HEK293 (cell line): Measurements from ENCODE around the gene KITLG.
A peak's percentile ranks its signal among the peaks of the same experiment; 100 is the strongest.

Source experiments
- ATF2 ChIP-seq: fragments of 450-650 bp; formaldehyde crosslinking; IDR thresholded peaks from 2 replicates; pipeline ENCODE4 v1.5.1; 2016; ENCODE audit warnings: missing biosample characterization, missing genetic modification characterization, low read depth
- GLIS1 ChIP-seq: fragments of 450-650 bp; formaldehyde crosslinking; IDR thresholded peaks from 2 replicates; pipeline ENCODE4 v1.5.1; 2016; ENCODE audit warnings: missing biosample characterization, missing genetic modification characterization
- HOXA7 ChIP-seq: sonication (generic); formaldehyde crosslinking; IDR thresholded peaks from 2 replicates; pipeline ENCODE4 v1.8.1; 2022; ENCODE audit warnings: missing genetic modification reagents, borderline replicate concordance
- OSR2 ChIP-seq: fragments of 450-650 bp; formaldehyde crosslinking; IDR thresholded peaks from 2 replicates; pipeline ENCODE4 v1.5.1; 2016; ENCODE audit warnings: missing biosample characterization, missing genetic modification characterization
- TRIM28 ChIP-seq: IDR thresholded peaks from 2 replicates; pipeline ENCODE4 v1.6.1; 2011; ENCODE audit warnings: low read length, control low read depth, borderline replicate concordance
- YY1 ChIP-seq: fragments of 450-650 bp; formaldehyde crosslinking; IDR thresholded peaks from 2 replicates; pipeline ENCODE4 v1.5.1; 2018; ENCODE audit warnings: missing biosample characterization, missing genetic modification characterization
- ZBTB26 ChIP-seq: fragments of 450-650 bp; formaldehyde crosslinking; optimal IDR thresholded peaks from 2 replicates; pipeline ENCODE3; 2016; ENCODE audit warnings: missing biosample characterization, mild to moderate bottlenecking, missing genetic modification characterization
- ZBTB44 ChIP-seq: fragments of 450-650 bp; IDR thresholded peaks from 2 replicates; pipeline ENCODE4 v1.5.1; 2018; ENCODE audit warnings: missing biosample characterization, mild to moderate bottlenecking, missing genetic modification characterization
- ZBTB48 ChIP-seq: fragments of 450-650 bp; formaldehyde crosslinking; IDR thresholded peaks from 2 replicates; pipeline ENCODE4 v1.5.1; 2016; ENCODE audit warnings: missing biosample characterization, missing genetic modification characterization
- ZBTB6 ChIP-seq: fragments of 450-650 bp; formaldehyde crosslinking; IDR thresholded peaks from 2 replicates; pipeline ENCODE4 v1.5.1; 2017; ENCODE audit warnings: missing biosample characterization, missing genetic modification characterization
- ZNF16 ChIP-seq: fragments of 450-650 bp; formaldehyde crosslinking; IDR thresholded peaks from 2 replicates; pipeline ENCODE4 v1.5.1; 2016; ENCODE audit warnings: low read depth, missing biosample characterization, missing genetic modification characterization
- ZNF221 ChIP-seq: fragments of 450-650 bp; formaldehyde crosslinking; IDR thresholded peaks from 2 replicates; pipeline ENCODE4 v1.5.1; 2017; ENCODE audit warnings: missing biosample characterization, missing genetic modification characterization, borderline replicate concordance
- ZNF488 ChIP-seq: fragments of 450-650 bp; formaldehyde crosslinking; IDR thresholded peaks from 2 replicates; pipeline ENCODE4 v1.5.1; 2016; ENCODE audit warnings: missing biosample characterization, missing genetic modification characterization
- ZNF544 ChIP-seq: fragments of 450-650 bp; formaldehyde crosslinking; IDR thresholded peaks from 2 replicates; pipeline ENCODE4 v1.5.0; 2017; ENCODE audit warnings: missing biosample characterization, missing genetic modification characterization
- ZNF549 ChIP-seq: fragments of 450-650 bp; IDR thresholded peaks from 2 replicates; pipeline ENCODE4 v1.5.1; 2018; ENCODE audit warnings: missing biosample characterization, missing genetic modification characterization, mild to moderate bottlenecking, inconsistent platforms, moderate library complexity
- ZNF558 ChIP-seq: fragments of 450-650 bp; formaldehyde crosslinking; IDR thresholded peaks from 2 replicates; pipeline ENCODE4 v1.5.1; 2016; ENCODE audit warnings: missing biosample characterization, missing genetic modification characterization
- ZNF639 ChIP-seq: fragments of 450-650 bp; formaldehyde crosslinking; IDR thresholded peaks from 2 replicates; pipeline ENCODE4 v1.5.1; 2016; ENCODE audit warnings: missing biosample characterization, missing genetic modification characterization
- ZNF645 ChIP-seq: fragments of 450-650 bp; formaldehyde crosslinking; IDR thresholded peaks from 2 replicates; pipeline ENCODE4; 2016; ENCODE audit warnings: missing biosample characterization, missing genetic modification characterization
- ZNF704 ChIP-seq: fragments of 450-650 bp; formaldehyde crosslinking; IDR thresholded peaks from 2 replicates; pipeline ENCODE4 v1.5.1; 2016; ENCODE audit warnings: missing biosample characterization, missing genetic modification characterization
- ZNF76 ChIP-seq: fragments of 450-650 bp; formaldehyde crosslinking; IDR thresholded peaks from 2 replicates; pipeline ENCODE4; 2016; ENCODE audit warnings: low read depth, missing biosample characterization, missing genetic modification characterization, borderline replicate concordance
- ZNF785 ChIP-seq: fragments of 450-650 bp; formaldehyde crosslinking; IDR thresholded peaks from 2 replicates; pipeline ENCODE4 v1.5.1; 2016; ENCODE audit warnings: missing biosample characterization, missing genetic modification characterization
- ZSCAN18 ChIP-seq: fragments of 450-650 bp; formaldehyde crosslinking; IDR thresholded peaks from 2 replicates; pipeline ENCODE4 v1.5.1; 2016; ENCODE audit warnings: missing biosample characterization, missing genetic modification characterization
- ZXDB ChIP-seq: fragments of 450-650 bp; formaldehyde crosslinking; IDR thresholded peaks from 2 replicates; pipeline ENCODE4 v1.5.1; 2016; ENCODE audit warnings: missing biosample characterization, missing genetic modification characterization
- TF ChIP-seq, protein P1 (sequence below): fragments of 450-650 bp; formaldehyde crosslinking; IDR thresholded peaks from 2 replicates; pipeline ENCODE4 v1.5.1; 2016; ENCODE audit warnings: missing biosample characterization, missing genetic modification characterization

KITLG gene

DNA sequence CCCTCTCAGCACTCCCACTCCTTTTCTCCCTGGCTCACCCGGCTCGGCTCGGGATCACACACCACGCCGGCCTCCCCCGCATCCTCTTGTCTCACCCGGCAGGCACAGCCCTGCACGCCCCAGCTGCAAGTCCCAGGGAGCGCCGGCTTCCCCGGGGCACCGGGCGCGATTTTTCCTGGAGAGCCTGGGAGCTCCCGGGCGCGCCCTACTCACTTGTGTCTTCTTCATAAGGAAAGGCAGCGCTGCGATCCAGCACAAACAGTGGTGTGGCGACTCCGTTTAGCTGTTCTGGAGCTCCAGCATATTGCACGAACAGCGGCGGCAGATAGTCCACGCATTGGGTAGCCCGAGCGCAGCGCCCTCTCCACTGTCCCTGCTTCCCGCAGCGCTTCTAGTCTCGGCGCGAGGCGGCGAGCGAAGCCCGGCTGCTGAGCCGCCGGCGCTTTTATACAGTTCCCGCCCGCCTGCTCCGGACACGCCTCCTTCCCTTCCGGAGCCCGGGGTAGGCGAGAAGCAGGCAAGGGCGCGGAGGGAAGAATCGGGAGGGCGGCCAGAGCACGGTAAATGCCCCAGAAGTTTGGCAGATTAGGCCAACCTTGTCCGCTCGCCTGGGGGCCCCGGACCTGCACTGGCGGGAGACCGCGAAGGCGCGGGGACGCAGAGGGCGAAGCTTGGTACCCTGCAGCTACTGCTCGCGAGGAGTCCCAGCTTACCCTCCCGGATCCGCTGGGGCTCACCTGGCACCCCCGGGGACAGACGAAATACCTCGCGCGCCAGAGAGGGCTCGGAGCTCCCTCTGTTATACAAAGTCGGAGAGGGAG lies at the start of gene KITLG (continued):
- TF ChIP-seq, protein P1, sequence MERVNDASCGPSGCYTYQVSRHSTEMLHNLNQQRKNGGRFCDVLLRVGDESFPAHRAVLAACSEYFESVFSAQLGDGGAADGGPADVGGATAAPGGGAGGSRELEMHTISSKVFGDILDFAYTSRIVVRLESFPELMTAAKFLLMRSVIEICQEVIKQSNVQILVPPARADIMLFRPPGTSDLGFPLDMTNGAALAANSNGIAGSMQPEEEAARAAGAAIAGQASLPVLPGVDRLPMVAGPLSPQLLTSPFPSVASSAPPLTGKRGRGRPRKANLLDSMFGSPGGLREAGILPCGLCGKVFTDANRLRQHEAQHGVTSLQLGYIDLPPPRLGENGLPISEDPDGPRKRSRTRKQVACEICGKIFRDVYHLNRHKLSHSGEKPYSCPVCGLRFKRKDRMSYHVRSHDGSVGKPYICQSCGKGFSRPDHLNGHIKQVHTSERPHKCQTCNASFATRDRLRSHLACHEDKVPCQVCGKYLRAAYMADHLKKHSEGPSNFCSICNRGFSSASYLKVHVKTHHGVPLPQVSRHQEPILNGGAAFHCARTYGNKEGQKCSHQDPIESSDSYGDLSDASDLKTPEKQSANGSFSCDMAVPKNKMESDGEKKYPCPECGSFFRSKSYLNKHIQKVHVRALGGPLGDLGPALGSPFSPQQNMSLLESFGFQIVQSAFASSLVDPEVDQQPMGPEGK (tag by site-specific recombination): peak; percentile 85
- TF ChIP-seq ZNF221 (tag by site-specific recombination) (no peak), ZNF544 (no peak), ZBTB48 (tag by site-specific recombination) (peak; percentile 62), ZNF16 (tag by site-specific recombination) (no peak), GLIS1 (tag by site-specific recombination) (peak; percentile 81), ZNF488 (tag by site-specific recombination) (no peak), OSR2 (tag by site-specific recombination) (0 out of 2 replicates have a peak, but pooled peaks have one; percentile 5), HOXA7 (no peak), ZSCAN18 (tag by site-specific recombination) (no peak), ZNF558 (tag by site-specific recombination) (no peak), YY1 (tag by site-specific recombination) (no peak), ZNF76 (tag by site-specific recombination) (0 out of 2 replicates have a peak, but pooled peaks have one; percentile 13), ZNF785 (no peak), ZBTB44 (tag by site-specific recombination) (no peak), ZBTB26 (tag by site-specific recombination) (peak; percentile 84), ZNF645 (no peak), ZNF549 (tag by site-specific recombination) (no peak), ZXDB (tag by site-specific recombination) (peak; percentile 72), ZBTB6 (tag by site-specific recombination) (no peak; the same call in 1 of the 2 replicates), TRIM28 (no peak), ZNF639 (tag by site-specific recombination) (0 out of 2 replicates have a peak, but pooled peaks have one; percentile 14), ATF2 (no peak), ZNF704 (no peak)
